Tibial nerve (tissue), 4 donors: ENCODE data around the gene MDH1B. TPM values are rescaled to one million over a fixed set of nuclear protein-coding genes. Genes with fewer than 3 reads are reported as not detected.
A peak's percentile ranks its signal among the peaks of the same experiment; 100 is the strongest.

Source experiments
- DNase-seq, 2 donors: peaks; one replicate each; pipeline ENCODE4 v3.0.0-alpha.2; 2019; ENCODE audit warnings: low spot score in 2 of 2
- H3K27ac ChIP-seq, 4 donors: fragments of 200-600 bp; sonication (generic) in 3 of 4; one replicate each; pipeline ENCODE4 v1.5.1; 2017 to 2019; ENCODE audit warnings: mild to moderate bottlenecking in 1 of 4
- H3K27me3 ChIP-seq, 2 donors: fragments of 200-600 bp; sonication (generic) in 1 of 2; one replicate each; pipeline versions ENCODE4 v1.5.1 to v1.6.0; 2017 to 2019
- H3K36me3 ChIP-seq, 3 donors: fragments of 200-600 bp; sonication (generic); one replicate each; pipeline ENCODE4 v1.5.1; 2018 to 2019
- H3K4me1 ChIP-seq, 4 donors: fragments of 200-600 bp; sonication (generic) in 3 of 4; one replicate each; pipeline ENCODE4 v1.5.1; 2017 to 2019
- H3K4me3 ChIP-seq, 4 donors: fragments of 200-600 bp; sonication (generic) in 3 of 4; one replicate each; pipeline ENCODE4 v1.5.1; 2017 to 2019; ENCODE audit warnings: mild to moderate bottlenecking in 1 of 4, moderate library complexity in 1 of 4
- H3K9me3 ChIP-seq, 4 donors: fragments of 200-600 bp; sonication (generic) in 3 of 4; one replicate each; pipeline ENCODE4 v1.5.1; 2017 to 2019
- EP300 ChIP-seq, 2 donors: sonication (generic); formaldehyde crosslinking; IDR thresholded peaks; one replicate each; pipeline ENCODE4 v1.6.1; 2017; ENCODE audit warnings: antibody characterized with exemption in 2 of 2, mild to moderate bottlenecking in 1 of 2
- POLR2A ChIP-seq, 2 donors: fragments of 450-650 bp; IDR thresholded peaks; one replicate each; pipeline ENCODE4 v1.6.1; 2017; ENCODE audit warnings: antibody characterized with exemption in 2 of 2, mild to moderate bottlenecking in 2 of 2, moderate library complexity in 2 of 2
- WGBS, 2 donors: methylation state at CpG; one replicate each; pipeline ENCODE4 v1.1.5; 2018; 5-methylcytosine and 5-hydroxymethylcytosine counted together
- total RNA-seq, 4 donors: library from RNA; depleted of rRNA; stranded (reverse); fragments of >200 nt; gene quantifications; one replicate each; pipeline ENCODE4 v1.1.0, GENCODE V29; 2016
- TF ChIP-seq, protein P1 (sequence below), 5 experiments: fragments of 200-600 bp in 3 of 5; fragments of 450-650 bp in 2 of 5; sonication (generic) in 3 of 5; IDR thresholded peaks; one replicate each; pipeline ENCODE4 v1.5.1; 2016 to 2019; ENCODE audit warnings: antibody characterized with exemption in 5 of 5, mild to moderate bottlenecking in 3 of 5, moderate library complexity in 2 of 5

The MDH1B gene
- total RNA-seq, 4 donors from 2014 or later, result 0.63 to 2.4 (median 1.5) TPM; not detected in 1

DNA sequence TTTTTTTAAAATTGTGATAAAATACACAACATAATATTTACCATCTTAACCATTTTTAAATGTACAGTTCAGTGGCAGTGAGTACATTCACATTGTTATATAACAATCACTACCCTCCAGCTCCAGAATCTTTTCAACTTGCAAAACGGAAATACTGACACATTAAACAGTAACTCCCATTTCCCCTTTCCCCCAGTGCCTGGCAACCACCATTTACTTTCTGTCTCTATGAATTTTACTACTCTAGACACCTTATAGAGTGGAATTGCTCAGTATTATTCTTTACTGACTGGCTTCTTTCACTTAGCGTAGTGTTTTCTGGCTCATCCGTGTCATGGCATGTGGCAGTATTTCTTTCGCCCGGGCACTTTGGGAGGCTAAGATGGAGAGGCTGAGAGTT lies 32.9 kb upstream of the MDH1B start:
- no peaks in the 10 kb centered on the region for H3K9me3 ChIP-seq
- 82 to 86% methylated on average over 5 of the region's 5 CpGs for WGBS, 2 donors
- peaks cover 0 to 28% (median 0%) of the 10 kb centered on the region in 3 donors for H3K36me3 ChIP-seq
- TF ChIP-seq, protein P1, sequence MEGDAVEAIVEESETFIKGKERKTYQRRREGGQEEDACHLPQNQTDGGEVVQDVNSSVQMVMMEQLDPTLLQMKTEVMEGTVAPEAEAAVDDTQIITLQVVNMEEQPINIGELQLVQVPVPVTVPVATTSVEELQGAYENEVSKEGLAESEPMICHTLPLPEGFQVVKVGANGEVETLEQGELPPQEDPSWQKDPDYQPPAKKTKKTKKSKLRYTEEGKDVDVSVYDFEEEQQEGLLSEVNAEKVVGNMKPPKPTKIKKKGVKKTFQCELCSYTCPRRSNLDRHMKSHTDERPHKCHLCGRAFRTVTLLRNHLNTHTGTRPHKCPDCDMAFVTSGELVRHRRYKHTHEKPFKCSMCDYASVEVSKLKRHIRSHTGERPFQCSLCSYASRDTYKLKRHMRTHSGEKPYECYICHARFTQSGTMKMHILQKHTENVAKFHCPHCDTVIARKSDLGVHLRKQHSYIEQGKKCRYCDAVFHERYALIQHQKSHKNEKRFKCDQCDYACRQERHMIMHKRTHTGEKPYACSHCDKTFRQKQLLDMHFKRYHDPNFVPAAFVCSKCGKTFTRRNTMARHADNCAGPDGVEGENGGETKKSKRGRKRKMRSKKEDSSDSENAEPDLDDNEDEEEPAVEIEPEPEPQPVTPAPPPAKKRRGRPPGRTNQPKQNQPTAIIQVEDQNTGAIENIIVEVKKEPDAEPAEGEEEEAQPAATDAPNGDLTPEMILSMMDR (IDR thresholded peaks at IDR 0.05), result no peak
- peak in 1 of 2 donors; percentile 9 for TF ChIP-seq EP300 (IDR thresholded peaks at IDR 0.05)
- no peak overlapping the region for H3K27ac ChIP-seq
- DNase-seq, result no peak
- H3K4me3 ChIP-seq, result no peak overlapping the region
- H3K4me1 ChIP-seq, result peaks cover 0 to 16% (median 5%) of the 10 kb centered on the region in 4 donors
- no peaks in the 10 kb centered on the region for H3K27me3 ChIP-seq

DNA sequence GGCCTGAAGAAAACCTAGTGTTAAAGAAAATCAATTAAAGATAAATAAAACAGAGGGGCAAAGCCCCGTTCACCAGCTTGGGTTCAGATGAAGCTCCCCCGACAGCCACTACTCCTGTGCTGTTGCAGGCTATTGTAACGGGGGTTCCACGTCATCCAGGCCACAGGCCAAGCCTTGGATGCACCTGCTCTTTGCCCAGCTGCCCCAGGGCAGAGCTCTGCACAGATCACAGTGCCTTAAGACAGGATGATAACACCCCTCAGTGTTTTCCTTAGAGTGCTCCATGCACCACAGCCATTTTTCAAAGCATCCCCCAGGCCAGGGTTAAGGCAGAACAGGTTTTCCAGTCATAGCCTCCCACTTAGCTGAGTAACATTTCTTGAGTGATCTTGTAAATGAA lies 32.2 kb upstream of the MDH1B start:
- TF ChIP-seq, protein P1 (IDR thresholded peaks at IDR 0.05), result no peak
- no peak for TF ChIP-seq EP300 (IDR thresholded peaks at IDR 0.05)
- TF ChIP-seq POLR2A (IDR thresholded peaks at IDR 0.05), result no peak
- H3K4me3 ChIP-seq, result no peak overlapping the region
- 77 to 82% methylated on average over 4 of the region's 4 CpGs for WGBS, 2 donors

DNA sequence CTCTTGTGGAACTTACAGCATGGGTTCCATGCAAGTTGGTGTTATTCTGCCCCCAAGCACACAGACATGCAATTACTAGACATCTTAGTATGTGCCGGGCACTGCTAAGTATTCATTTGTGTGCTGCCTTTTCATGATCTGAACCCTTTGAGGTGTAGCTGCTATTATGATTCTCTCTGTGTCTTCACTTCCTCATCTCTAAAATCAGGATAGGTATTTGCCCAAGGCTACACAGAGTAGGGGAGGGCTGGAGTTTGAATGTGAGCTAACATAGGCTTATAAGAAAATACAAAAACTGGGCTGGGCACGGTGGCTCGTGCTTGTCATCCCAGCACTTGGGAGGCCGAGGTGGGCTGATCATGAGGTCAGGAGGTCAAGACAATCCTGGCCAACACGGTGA lies 27.5 kb upstream of the MDH1B start:
- no peak overlapping the region for H3K4me3 ChIP-seq
- 86% methylated on average over 5 of the region's 5 CpGs for WGBS, 2 donors
- H3K27me3 ChIP-seq, result no peaks in the 10 kb centered on the region
- no peak for TF ChIP-seq EP300 (IDR thresholded peaks at IDR 0.05)
- no peak for TF ChIP-seq POLR2A (IDR thresholded peaks at IDR 0.05)
- TF ChIP-seq, protein P1 (IDR thresholded peaks at IDR 0.05), result no peak
- H3K4me1 ChIP-seq, result no peaks in the 10 kb centered on the region
- H3K27ac ChIP-seq, result no peak overlapping the region
- H3K9me3 ChIP-seq, result no peaks in the 10 kb centered on the region
- peaks cover 0 to 78% (median 0%) of the 10 kb centered on the region in 3 donors for H3K36me3 ChIP-seq
- no peak for DNase-seq

More for the DNA sequence above, 32.2 kb upstream of the MDH1B start:
- no peaks in the 10 kb centered on the region for H3K9me3 ChIP-seq
- peaks cover 0 to 16% (median 5%) of the 10 kb centered on the region in 4 donors for H3K4me1 ChIP-seq
- DNase-seq, result no peak
- H3K27ac ChIP-seq, result no peak overlapping the region
- no peaks in the 10 kb centered on the region for H3K27me3 ChIP-seq
- peaks cover 0 to 33% (median 0%) of the 10 kb centered on the region in 3 donors for H3K36me3 ChIP-seq

DNA sequence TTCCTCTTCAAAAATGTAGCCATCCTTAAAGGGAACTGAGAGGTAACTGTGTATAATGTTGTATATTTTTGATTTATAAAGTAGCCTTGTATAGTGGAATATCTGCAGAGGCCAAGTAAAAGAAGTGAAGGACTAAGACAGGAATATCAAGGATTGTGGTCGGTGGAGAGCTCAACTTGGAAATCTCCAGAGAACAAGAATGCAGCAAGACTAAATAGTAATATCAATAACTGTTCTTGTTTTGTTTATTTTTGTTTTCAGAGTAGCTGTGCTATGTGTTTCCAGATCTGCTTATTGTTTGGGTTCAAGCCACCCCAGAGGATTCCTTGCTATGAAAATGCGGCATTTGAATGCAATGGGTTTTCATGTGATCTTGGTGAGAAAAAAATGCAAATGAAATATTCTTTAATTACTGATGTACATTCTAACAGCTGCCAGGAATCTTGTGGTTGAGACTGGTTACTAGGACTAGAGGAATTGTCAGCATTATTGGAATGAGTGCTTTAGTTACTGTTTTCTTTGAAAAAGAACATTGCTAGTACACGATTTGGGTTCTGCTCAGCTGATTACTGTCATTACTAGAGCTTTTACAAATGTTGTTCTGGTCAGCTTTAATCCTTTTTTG lies 25.3 kb upstream of the MDH1B start:
- Histone ChIP-seq H3K27me3 (no peaks in the 10 kb centered on the region), H3K4me1 (no peaks in the 10 kb centered on the region), H3K4me3 (no peak overlapping the region), H3K27ac (no peak overlapping the region), H3K9me3 (no peaks in the 10 kb centered on the region), H3K36me3 (peaks cover 0 to 84% (median 4%) of the 10 kb centered on the region in 3 donors)
- TF ChIP-seq EP300 (IDR thresholded peaks at IDR 0.05) (no peak), POLR2A (IDR thresholded peaks at IDR 0.05) (no peak)
- TF ChIP-seq, protein P1 (IDR thresholded peaks at IDR 0.05), result no peak
- no peak for DNase-seq
- 65 to 68% methylated on average over 3 of the region's 3 CpGs for WGBS, 2 donors

DNA sequence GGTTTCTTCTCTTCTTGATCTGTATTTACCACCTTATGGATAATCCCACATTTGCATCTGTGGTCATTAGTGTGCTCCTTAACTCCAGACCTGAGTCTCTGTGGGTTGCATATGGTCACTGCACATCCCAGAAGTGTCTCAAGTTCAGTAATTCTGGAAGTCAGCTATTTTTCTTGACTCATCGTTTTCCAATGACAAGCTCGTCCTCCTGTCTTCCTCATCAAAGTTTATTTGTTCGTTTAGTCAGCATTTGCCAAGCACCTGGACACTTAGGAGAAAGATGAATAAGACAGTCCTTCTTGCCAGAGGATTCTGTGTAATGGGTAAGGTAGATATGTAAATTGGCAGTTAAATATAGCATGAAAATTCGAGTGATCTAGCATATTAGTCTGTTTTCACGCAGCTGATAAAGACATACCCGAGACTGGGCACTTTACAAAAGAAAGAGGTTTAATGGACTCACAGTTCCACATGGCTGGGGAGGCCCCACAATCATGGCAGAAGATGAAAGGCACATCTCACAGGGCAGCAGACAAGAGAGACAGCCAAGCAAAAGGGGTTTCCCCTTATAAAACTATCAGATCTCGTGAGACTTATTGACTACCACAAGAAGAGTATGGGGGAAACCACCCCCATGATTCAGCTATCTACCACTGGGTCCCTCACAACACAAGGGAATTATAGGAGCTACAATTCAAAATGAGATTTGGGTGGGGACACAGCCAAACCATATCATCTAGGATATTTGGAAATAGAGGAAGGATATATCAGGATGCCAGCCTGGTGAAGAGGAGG lies 19.6 kb upstream of the MDH1B start:
- WGBS, 2 donors, result 92% methylated on average over 7 of the region's 7 CpGs
- no peaks in the 10 kb centered on the region for H3K4me1 ChIP-seq
- no peak overlapping the region for H3K27ac ChIP-seq
- peaks cover 0 to 12% (median 0%) of the 10 kb centered on the region in 4 donors for H3K9me3 ChIP-seq
- peaks cover 1 to 98% (median 6%) of the 10 kb centered on the region in 3 donors for H3K36me3 ChIP-seq
- no peak for DNase-seq
- TF ChIP-seq, protein P1 (IDR thresholded peaks at IDR 0.05), result no peak
- no peak for TF ChIP-seq EP300 (IDR thresholded peaks at IDR 0.05)
- no peak for TF ChIP-seq POLR2A (IDR thresholded peaks at IDR 0.05)
- H3K4me3 ChIP-seq, result no peak overlapping the region
- no peaks in the 10 kb centered on the region for H3K27me3 ChIP-seq
